GM06990 (cell line): ENCODE results near the gene KRT13.

Source experiments
- DNase-seq: peaks from one replicate; pipeline ENCODE4 v3.0.0-alpha.2; 2011; ENCODE audit not compliant: insufficient read length; ENCODE audit errors: extremely low read depth
- H3K27me3 ChIP-seq: replicated peaks from 2 replicates; pipeline ENCODE4 v1.6.0; 2011; ENCODE audit warnings: low read length; ENCODE audit not compliant: control insufficient read depth, insufficient read depth
- H3K36me3 ChIP-seq: 2 replicates; pipeline ENCODE4 v1.5.1; 2011; ENCODE audit warnings: low read length; ENCODE audit not compliant: control insufficient read depth, insufficient read depth
- H3K4me3 ChIP-seq: replicated peaks from 2 replicates; pipeline ENCODE4 v1.5.1; 2011; ENCODE audit warnings: low read depth, mild to moderate bottlenecking, control low read depth, low read length
- TF ChIP-seq, protein P1 (sequence below): IDR thresholded peaks from 2 replicates; pipeline ENCODE4 v1.5.1; 2011; ENCODE audit warnings: low read length, control low read depth, mild to moderate bottlenecking, inconsistent platforms; ENCODE audit not compliant: insufficient read depth, poor library complexity, severe bottlenecking

The KRT13 gene

DNA sequence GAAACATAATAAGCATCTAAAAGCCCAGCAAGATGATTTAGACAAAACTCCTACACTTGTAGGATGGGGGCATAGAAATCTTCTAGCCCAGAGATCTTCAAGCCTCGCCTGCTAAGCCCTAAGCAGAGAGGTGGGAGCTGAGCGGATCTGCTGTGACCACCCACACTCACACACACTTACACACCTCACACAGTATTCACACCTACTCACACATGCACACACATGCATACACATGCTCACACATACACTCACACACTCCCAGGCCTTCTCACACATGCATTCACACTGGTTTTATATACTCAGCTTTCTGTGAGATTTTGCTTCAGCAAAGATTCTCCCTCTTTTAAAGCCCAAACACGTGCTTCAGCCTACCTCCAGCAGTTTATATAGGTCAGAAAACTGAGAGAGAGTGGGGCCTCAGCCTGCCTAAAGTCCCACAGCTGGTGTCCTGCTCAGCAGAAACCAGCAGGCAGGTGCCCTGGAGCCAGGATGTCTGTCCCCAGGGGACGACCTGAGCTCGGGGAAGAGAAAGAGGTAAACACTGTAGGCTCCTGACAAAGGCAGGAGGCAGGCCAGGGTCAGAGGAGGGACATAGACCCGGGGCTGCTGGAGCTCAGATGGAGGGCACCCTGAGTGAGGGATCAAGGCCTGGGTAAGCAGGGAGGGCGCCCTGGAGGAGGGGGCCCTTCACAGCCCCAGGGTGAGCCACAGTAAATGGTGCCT, 34.7 kb upstream of the KRT13 start:
- no peaks in the 10 kb centered on the region for H3K36me3 ChIP-seq
- no peak overlapping the region for H3K4me3 ChIP-seq
- DNase-seq, result no peak
- H3K27me3 ChIP-seq, result peaks cover 4% of the 10 kb centered on the region
- TF ChIP-seq, protein P1, sequence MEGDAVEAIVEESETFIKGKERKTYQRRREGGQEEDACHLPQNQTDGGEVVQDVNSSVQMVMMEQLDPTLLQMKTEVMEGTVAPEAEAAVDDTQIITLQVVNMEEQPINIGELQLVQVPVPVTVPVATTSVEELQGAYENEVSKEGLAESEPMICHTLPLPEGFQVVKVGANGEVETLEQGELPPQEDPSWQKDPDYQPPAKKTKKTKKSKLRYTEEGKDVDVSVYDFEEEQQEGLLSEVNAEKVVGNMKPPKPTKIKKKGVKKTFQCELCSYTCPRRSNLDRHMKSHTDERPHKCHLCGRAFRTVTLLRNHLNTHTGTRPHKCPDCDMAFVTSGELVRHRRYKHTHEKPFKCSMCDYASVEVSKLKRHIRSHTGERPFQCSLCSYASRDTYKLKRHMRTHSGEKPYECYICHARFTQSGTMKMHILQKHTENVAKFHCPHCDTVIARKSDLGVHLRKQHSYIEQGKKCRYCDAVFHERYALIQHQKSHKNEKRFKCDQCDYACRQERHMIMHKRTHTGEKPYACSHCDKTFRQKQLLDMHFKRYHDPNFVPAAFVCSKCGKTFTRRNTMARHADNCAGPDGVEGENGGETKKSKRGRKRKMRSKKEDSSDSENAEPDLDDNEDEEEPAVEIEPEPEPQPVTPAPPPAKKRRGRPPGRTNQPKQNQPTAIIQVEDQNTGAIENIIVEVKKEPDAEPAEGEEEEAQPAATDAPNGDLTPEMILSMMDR, result no peak

DNA sequence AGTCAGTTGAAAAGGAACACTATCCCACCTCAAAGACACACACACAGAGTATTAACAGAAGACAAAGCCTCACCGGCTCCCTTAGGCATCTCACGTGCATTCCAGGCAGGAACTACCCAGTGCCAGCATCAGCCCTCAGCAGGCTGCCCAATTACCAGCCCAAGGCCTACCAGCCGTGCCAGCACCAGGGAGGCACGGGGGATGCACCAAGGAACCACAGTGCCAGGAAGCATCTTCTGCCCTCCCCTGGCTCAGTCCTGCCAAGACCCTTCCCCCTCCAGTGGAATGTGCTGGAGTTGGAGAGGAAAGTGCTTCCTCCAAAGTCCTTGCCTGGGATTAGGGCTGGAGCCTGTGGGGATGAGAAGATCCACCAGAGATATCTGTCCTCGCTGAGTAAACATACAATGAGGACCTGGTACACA, 33.7 kb upstream of the KRT13 start:
- no peak for DNase-seq
- peaks cover 4% of the 10 kb centered on the region for H3K27me3 ChIP-seq
- H3K4me3 ChIP-seq, result no peak overlapping the region
- no peaks in the 10 kb centered on the region for H3K36me3 ChIP-seq
- TF ChIP-seq, protein P1, result no peak

DNA sequence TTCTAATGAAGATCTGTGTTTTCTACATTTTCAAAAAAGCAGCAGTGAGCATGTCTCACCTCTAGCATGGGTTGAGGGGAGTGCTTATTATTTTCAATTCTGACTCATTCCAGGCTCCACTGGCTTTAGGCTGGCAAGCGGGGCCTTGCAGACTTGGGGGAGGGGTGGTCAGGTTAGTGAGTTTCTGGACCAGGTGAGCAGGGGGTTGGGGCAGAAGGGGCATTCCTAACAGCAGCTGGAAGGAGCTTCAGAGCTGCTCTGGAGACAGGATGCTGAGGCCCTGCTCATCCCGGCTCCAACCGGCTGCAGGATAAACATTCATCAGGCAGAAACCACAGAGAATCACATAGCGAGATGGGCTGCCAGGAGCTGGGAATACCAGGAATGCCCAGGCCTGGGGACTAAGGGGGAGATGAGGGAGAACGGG, 33.2 kb upstream of the KRT13 start:
- H3K4me3 ChIP-seq, result no peak overlapping the region
- no peaks in the 10 kb centered on the region for H3K36me3 ChIP-seq
- peaks cover 4% of the 10 kb centered on the region for H3K27me3 ChIP-seq
- TF ChIP-seq, protein P1, result no peak
- no peak for DNase-seq

DNA sequence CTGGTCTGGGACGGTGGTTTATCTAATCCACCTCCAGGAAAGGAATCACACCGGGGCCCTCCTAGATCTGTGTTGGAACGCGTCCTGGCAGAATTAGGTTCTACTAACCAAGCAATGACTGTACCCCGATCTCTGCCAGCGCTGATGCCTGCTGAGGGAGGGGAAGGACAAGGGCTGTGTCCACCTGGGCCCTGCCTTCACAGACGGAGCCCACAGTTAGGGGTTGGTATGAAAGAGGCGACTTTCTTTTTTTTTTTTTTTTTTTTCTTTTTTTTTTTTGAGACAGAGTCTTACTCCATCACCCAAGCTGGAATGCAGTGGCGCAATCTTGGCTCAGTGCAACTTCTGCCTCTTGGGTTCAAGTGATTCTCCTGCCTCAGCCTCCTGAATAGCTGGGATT, 32.6 kb upstream of the KRT13 start:
- H3K27me3 ChIP-seq, result peaks cover 4% of the 10 kb centered on the region
- TF ChIP-seq, protein P1, result no peak
- no peak for DNase-seq
- H3K4me3 ChIP-seq, result no peak overlapping the region
- H3K36me3 ChIP-seq, result no peaks in the 10 kb centered on the region

DNA sequence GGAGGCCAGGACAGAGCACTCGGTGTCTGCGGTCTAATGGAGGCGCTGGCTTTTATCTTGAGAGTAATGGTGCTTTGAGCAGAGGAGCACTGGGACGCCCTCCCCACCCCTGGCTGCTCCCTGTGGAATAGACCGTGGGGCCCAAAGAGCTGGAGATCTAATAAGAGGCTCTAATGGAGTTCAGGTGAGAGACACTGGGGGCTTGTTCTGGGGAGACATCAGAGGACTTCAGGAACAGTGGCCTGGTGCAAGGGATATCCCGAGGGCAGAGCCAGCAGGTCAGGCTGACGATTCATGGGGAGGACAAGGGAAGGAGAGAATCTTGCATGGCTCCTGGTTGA, 32.2 kb upstream of the KRT13 start:
- H3K4me3 ChIP-seq, result no peak overlapping the region

More for the DNA sequence above, 32.2 kb upstream of the KRT13 start:
- DNase-seq, result no peak
- peaks cover 4% of the 10 kb centered on the region for H3K27me3 ChIP-seq
- TF ChIP-seq, protein P1, result no peak
- no peaks in the 10 kb centered on the region for H3K36me3 ChIP-seq
